Parathyroid adenoma (tissue), 2 donors: Measurements from ENCODE around the gene KIF13A.
"Not testable (repeated sequence)": the region's sequence is repeated elsewhere in the genome, so short reads cannot be mapped to it uniquely, and the experiment has no call there.

ENCODE experiments used
- H2AFZ ChIP-seq: fragments of 300-600 bp; sonication (generic); one replicate; pipeline ENCODE4 v1.7.0; 2017; ENCODE audit warnings: antibody characterized with exemption, mild to moderate bottlenecking
- H3K27ac ChIP-seq: fragments of 300-600 bp; sonication (generic); one replicate; pipeline ENCODE4 v1.7.0; 2017
- H3K27me3 ChIP-seq: fragments of 300-600 bp; sonication (generic); one replicate; pipeline ENCODE4 v1.7.0; 2017; ENCODE audit warnings: low read length; ENCODE audit not compliant: control insufficient read depth, insufficient read depth
- H3K36me3 ChIP-seq: fragments of 300-600 bp; sonication (generic); one replicate; pipeline ENCODE4 v1.7.0; 2017; ENCODE audit warnings: low read length; ENCODE audit not compliant: control insufficient read depth, insufficient read depth
- H3K4me1 ChIP-seq: fragments of 300-600 bp; sonication (generic); one replicate; pipeline ENCODE4 v1.7.0; 2017; ENCODE audit warnings: control low read depth
- H3K4me2 ChIP-seq: fragments of 300-600 bp; sonication (generic); one replicate; pipeline ENCODE4 v1.7.0; 2017; ENCODE audit warnings: low read length
- H3K4me3 ChIP-seq: fragments of 300-600 bp; sonication (generic); one replicate; pipeline ENCODE4 v1.7.0; 2017; ENCODE audit warnings: low read depth, low read length
- H3K79me2 ChIP-seq: fragments of 300-600 bp; sonication (generic); one replicate; pipeline ENCODE4 v1.7.0; 2017; ENCODE audit warnings: control low read depth
- H3K9ac ChIP-seq: fragments of 300-600 bp; sonication (generic); one replicate; pipeline ENCODE4 v1.7.0; 2017; ENCODE audit warnings: mild to moderate bottlenecking
- H3K9me3 ChIP-seq: fragments of 300-600 bp; sonication (generic); one replicate; pipeline ENCODE4 v1.7.0; 2017; ENCODE audit warnings: low read length; ENCODE audit not compliant: control insufficient read depth
- CTCF ChIP-seq: fragments of 300-600 bp; sonication (generic); IDR thresholded peaks from one replicate; pipeline ENCODE4 v1.7.0; 2017; ENCODE audit warnings: antibody characterized with exemption, mild to moderate bottlenecking
- donor health status: primary hyperparathyroidism.

The KIF13A gene

GRCh38 chr6:17817763-17818162 lies 169.7 kb downstream of the KIF13A start:
- no peaks in the 10 kb centered on the region for H3K27me3 ChIP-seq
- H3K79me2 ChIP-seq = no peaks in the 10 kb centered on the region
- no peak overlapping the region for H3K27ac ChIP-seq

DNA sequence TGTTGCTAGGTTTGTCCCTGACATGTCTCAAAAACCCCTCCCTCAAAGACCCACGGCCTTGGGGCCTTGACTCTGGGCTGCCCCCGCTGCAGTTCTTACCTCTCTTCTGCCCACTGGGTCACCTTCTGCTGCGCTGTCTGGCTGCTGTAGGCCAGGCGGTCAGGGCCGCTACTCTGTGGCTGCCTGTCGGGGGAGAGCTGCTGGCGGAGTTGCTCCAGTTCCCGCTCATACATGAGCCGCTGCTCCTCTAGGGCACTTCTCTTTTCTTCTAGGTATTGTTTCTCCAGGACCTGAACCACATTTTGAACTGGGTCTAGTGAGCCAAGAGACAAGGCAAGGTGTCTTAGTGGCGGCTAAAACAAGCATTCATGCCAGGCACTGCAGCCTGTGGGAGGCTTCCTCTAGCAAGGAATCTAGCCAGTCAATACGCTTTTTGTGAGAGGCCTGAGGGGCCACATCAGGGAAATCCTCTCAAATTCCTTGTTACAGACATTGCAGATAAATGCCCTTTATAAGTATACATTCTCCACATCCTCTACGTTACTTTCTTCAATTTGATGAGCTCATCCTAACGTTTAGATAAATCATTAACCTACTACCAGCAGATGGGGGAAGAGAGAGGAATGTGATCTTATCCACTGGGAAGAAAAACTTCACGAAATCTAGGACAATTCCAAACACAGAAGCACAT lies 170.4 kb downstream of the KIF13A start:
- Histone ChIP-seq H3K9ac (no peak overlapping the region), H3K79me2 (no peaks in the 10 kb centered on the region), H3K27ac (no peak overlapping the region), H3K4me3 (no peak overlapping the region), H3K27me3 (no peaks in the 10 kb centered on the region), H3K36me3 (no peaks in the 10 kb centered on the region), H2AFZ (no peak overlapping the region), H3K4me1 (no peaks in the 10 kb centered on the region), H3K9me3 (no peaks in the 10 kb centered on the region), H3K4me2 (no peak overlapping the region)
- no peak for TF ChIP-seq CTCF

More at GRCh38 chr6:17817763-17818162, 169.7 kb downstream of the KIF13A start:
- Histone ChIP-seq H3K9ac (no peak overlapping the region), H3K4me1 (no peaks in the 10 kb centered on the region), H2AFZ (no peak overlapping the region), H3K4me3 (no peak overlapping the region), H3K36me3 (no peaks in the 10 kb centered on the region), H3K4me2 (no peak overlapping the region), H3K9me3 (no peaks in the 10 kb centered on the region)
- TF ChIP-seq CTCF = no peak

GRCh38 chr6:17813542-17813941 lies 173.9 kb downstream of the KIF13A start:
- Histone ChIP-seq H3K9me3 (no peaks in the 10 kb centered on the region), H2AFZ (no peak overlapping the region), H3K4me2 (no peak overlapping the region), H3K4me3 (no peak overlapping the region), H3K27me3 (no peaks in the 10 kb centered on the region), H3K4me1 (no peaks in the 10 kb centered on the region), H3K36me3 (no peaks in the 10 kb centered on the region), H3K79me2 (no peaks in the 10 kb centered on the region), H3K27ac (no peak overlapping the region), H3K9ac (no peak overlapping the region)
- no peak for TF ChIP-seq CTCF

GRCh38 chr6:17812311-17812710 lies 175.1 kb downstream of the KIF13A start:
- Histone ChIP-seq H3K9me3 (no peaks in the 10 kb centered on the region), H3K4me2 (no peak overlapping the region), H2AFZ (no peak overlapping the region), H3K9ac (no peak overlapping the region), H3K36me3 (no peaks in the 10 kb centered on the region), H3K4me1 (no peaks in the 10 kb centered on the region), H3K27ac (no peak overlapping the region), H3K27me3 (no peaks in the 10 kb centered on the region), H3K79me2 (no peaks in the 10 kb centered on the region), H3K4me3 (no peak overlapping the region)
- TF ChIP-seq CTCF = no peak

GRCh38 chr6:17808609-17809008 lies 178.8 kb downstream of the KIF13A start:
- H3K27me3 ChIP-seq = no peaks in the 10 kb centered on the region
- H3K4me3 ChIP-seq = no peak overlapping the region
- no peak overlapping the region for H2AFZ ChIP-seq
- H3K27ac ChIP-seq = no peak overlapping the region
- H3K79me2 ChIP-seq = no peaks in the 10 kb centered on the region
- H3K4me1 ChIP-seq = no peaks in the 10 kb centered on the region
- no peak for TF ChIP-seq CTCF
- H3K4me2 ChIP-seq = no peak overlapping the region
- no peaks in the 10 kb centered on the region for H3K36me3 ChIP-seq
- H3K9ac ChIP-seq = no peak overlapping the region
- no peaks in the 10 kb centered on the region for H3K9me3 ChIP-seq

GRCh38 chr6:17807431-17807830 lies 180.0 kb downstream of the KIF13A start:
- not testable (repeated sequence) for H3K27me3 ChIP-seq, H3K36me3 ChIP-seq

More at GRCh38 chr6:17807431-17807830, 180.0 kb downstream of the KIF13A start:
- not testable (repeated sequence) for H3K79me2 ChIP-seq, H3K4me2 ChIP-seq, H3K4me3 ChIP-seq, H3K4me1 ChIP-seq, H3K27ac ChIP-seq, H3K9me3 ChIP-seq, H2AFZ ChIP-seq, H3K9ac ChIP-seq
